RWPE1 (cell line): ENCODE results near the gene GRK6.

Experiments
- CTCF ChIA-PET: fragments of 350-600 bp; sonication (Branson Sonifier 250); formaldehyde crosslinking; extraction: SDS; loops from one replicate; lab custom pipeline; 2021; lab: Yijun Ruan, JAX
- POLR2A ChIA-PET: fragments of 400-600 bp; formaldehyde crosslinking; extraction: SDS; loops from one replicate; lab custom pipeline; 2020; ENCODE audit warnings: antibody characterized with exemption; ENCODE audit not compliant: low non-redundant PET; lab: Yijun Ruan, JAX
- DNase-seq: peaks from one replicate; pipeline ENCODE4 v3.0.0; 2012; ENCODE audit warnings: low spot score
- H3K27ac ChIP-seq: fragments of 450-650 bp; 2 replicates; pipeline ENCODE4 v1.5.1; 2017
- TF ChIP-seq, protein P1 (sequence below): fragments of 450-650 bp; conservative IDR thresholded peaks from 2 replicates; pipeline ENCODE4 v1.5.1; 2017; ENCODE audit warnings: low read depth, mild to moderate bottlenecking

GRK6 gene

GRCh38 chr5:177457852-177458681 is 31.6 kb downstream of the GRK6 start:
- TF ChIP-seq, protein P1, sequence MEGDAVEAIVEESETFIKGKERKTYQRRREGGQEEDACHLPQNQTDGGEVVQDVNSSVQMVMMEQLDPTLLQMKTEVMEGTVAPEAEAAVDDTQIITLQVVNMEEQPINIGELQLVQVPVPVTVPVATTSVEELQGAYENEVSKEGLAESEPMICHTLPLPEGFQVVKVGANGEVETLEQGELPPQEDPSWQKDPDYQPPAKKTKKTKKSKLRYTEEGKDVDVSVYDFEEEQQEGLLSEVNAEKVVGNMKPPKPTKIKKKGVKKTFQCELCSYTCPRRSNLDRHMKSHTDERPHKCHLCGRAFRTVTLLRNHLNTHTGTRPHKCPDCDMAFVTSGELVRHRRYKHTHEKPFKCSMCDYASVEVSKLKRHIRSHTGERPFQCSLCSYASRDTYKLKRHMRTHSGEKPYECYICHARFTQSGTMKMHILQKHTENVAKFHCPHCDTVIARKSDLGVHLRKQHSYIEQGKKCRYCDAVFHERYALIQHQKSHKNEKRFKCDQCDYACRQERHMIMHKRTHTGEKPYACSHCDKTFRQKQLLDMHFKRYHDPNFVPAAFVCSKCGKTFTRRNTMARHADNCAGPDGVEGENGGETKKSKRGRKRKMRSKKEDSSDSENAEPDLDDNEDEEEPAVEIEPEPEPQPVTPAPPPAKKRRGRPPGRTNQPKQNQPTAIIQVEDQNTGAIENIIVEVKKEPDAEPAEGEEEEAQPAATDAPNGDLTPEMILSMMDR: no peak
- DNase-seq: no peak
- ChIA-PET CTCF (interaction anchor here (0.7 to 11.5 kb wide), 5 partner anchors 14 to 363 kb away, joined by 4 to 210 read pairs (median 4); partner anchors contain the start of gene PFN3), POLR2A (interaction anchor here (1.6 kb wide), 1 partner anchor 54 kb away, joined by 6 read pairs; no protein-coding TSS in a partner anchor)
- peak overlapping the region; percentile 26 for H3K27ac ChIP-seq

- H3K27ac ChIP-seq: peak overlapping the region; percentile 26
- DNase-seq: no peak
- ChIA-PET CTCF (interaction anchor here (0.5 to 11.5 kb wide), 6 partner anchors 36 to 454 kb away, joined by 3 to 210 read pairs (median 4); partner anchors contain the start of gene PFN3), POLR2A (no interaction called here)
- TF ChIP-seq, protein P1: no peak
Observed at GRCh38 chr5:177458912-177459350, 32.5 kb downstream of the GRK6 start.

GRCh38 chr5:177459357-177459756 is 32.9 kb downstream of the GRK6 start:
- no peak for DNase-seq
- ChIA-PET POLR2A (interaction anchor here (0.8 to 0.9 kb wide), 2 partner anchors 10 to 13 kb away, joined by 3 to 4 read pairs; no protein-coding TSS in a partner anchor), CTCF (interaction anchor here (0.5 to 11.5 kb wide), 4 partner anchors 56 to 454 kb away, joined by 3 to 210 read pairs (median 3); partner anchors contain the start of gene PFN3)
- peak overlapping the region; percentile 26 for H3K27ac ChIP-seq
- TF ChIP-seq, protein P1: no peak

GRCh38 chr5:177459819-177460628 is 33.5 kb downstream of the GRK6 start:
- POLR2A ChIA-PET: interaction anchor here (0.8 to 0.9 kb wide), 2 partner anchors 9 to 12 kb away, joined by 3 to 4 read pairs; no protein-coding TSS in a partner anchor
- DNase-seq: no peak
- peak overlapping the region; percentile 26 for H3K27ac ChIP-seq
- TF ChIP-seq, protein P1: no peak
- CTCF ChIA-PET: interaction anchor here (0.5 to 11.5 kb wide), 3 partner anchors 57 to 348 kb away, joined by 3 to 210 read pairs (median 3); partner anchors contain the start of gene PFN3

GRCh38 chr5:177462021-177462670 is 35.7 kb downstream of the GRK6 start:
- peak overlapping the region; percentile 19 for H3K27ac ChIP-seq
- ChIA-PET CTCF (interaction anchor here (11.5 kb wide), 1 partner anchor 59 kb away, joined by 210 read pairs; the partner anchor contains the start of gene PFN3), POLR2A (no interaction called here)
- TF ChIP-seq, protein P1: no peak
- DNase-seq: no peak
